ENCODE data around the gene MYO5A. TPM values are rescaled to one million over a fixed set of nuclear protein-coding genes. Genes with fewer than 3 reads are reported as not detected.
"Not testable (repeated sequence)": the region's sequence is repeated elsewhere in the genome, so short reads cannot be mapped to it uniquely, and the experiment has no call there.

The MYO5A gene
- polyA plus RNA-seq, 1 donor (not counting 4 experiments of a cell fraction or from before 2014, with no cell fraction given): 53.8 TPM

GRCh38 chr15:52575072-52575471, 46.4 kb upstream of the MYO5A start:
- H3K4me2 ChIP-seq (ENCODE audit: control insufficient read depth, extremely low read depth, insufficient read depth, low read depth, low read length): no peak overlapping the region
- no peaks in the 10 kb centered on the region for H3K79me2 ChIP-seq (ENCODE audit: control insufficient read depth, insufficient read depth, low read length)
- no peaks in the 10 kb centered on the region for H3K9me3 ChIP-seq (ENCODE audit: control insufficient read depth, low read depth, low read length)
- no peaks in the 10 kb centered on the region for H3K9me1 ChIP-seq (ENCODE audit: control insufficient read depth, extremely low read depth, insufficient read depth, low read length)
- H3K9ac ChIP-seq (ENCODE audit: control insufficient read depth, extremely low read depth, insufficient read depth, low read length): no peak overlapping the region
- TF ChIP-seq CTCF (optimal IDR thresholded peaks at IDR 0.05 in 1 of 3, IDR thresholded peaks at IDR 0.05 in 1 of 3, conservative IDR thresholded peaks at IDR 0.05 in 1 of 3; ENCODE audit: extremely low read depth in 1 of 3, insufficient read depth in 2 of 3, low read length in 3 of 3) (no peak), EZH2 (IDR thresholded peaks at IDR 0.05; ENCODE audit: low read length) (no peak)
- dilution Hi-C loops (cut with MboI; ENCODE audit: extremely low pct_ligation_motif_present, low sequenced_read_pairs): no loop called here
- H3K4me1 ChIP-seq (ENCODE audit: control insufficient read depth, extremely low read depth, insufficient read depth, low read length): no peaks in the 10 kb centered on the region
- H4K20me1 ChIP-seq (ENCODE audit: control insufficient read depth, extremely low read depth, insufficient read depth, low read length): no peaks in the 10 kb centered on the region
- H2AFZ ChIP-seq (ENCODE audit: control insufficient read depth, low read length): no peak overlapping the region
- H3K27me3 ChIP-seq (ENCODE audit: control insufficient read depth, extremely low read depth, insufficient read depth, low read length): no peaks in the 10 kb centered on the region
- no peaks in the 10 kb centered on the region for H3K36me3 ChIP-seq (ENCODE audit: control insufficient read depth in 2 of 2, extremely low read depth in 1 of 2, insufficient read depth in 2 of 2, low read length in 2 of 2)
- DNase-seq (ENCODE audit: low read depth, low spot score): no peak
- no peak for FAIRE-seq
- H3K27ac ChIP-seq (ENCODE audit: control insufficient read depth, insufficient read depth, low read length): no peak overlapping the region
- H3K4me3 ChIP-seq (ENCODE audit: control insufficient read depth in 2 of 3, extremely low read depth in 1 of 3, insufficient read depth in 2 of 3, low read depth in 1 of 3, low read length in 3 of 3): no peak overlapping the region

GRCh38 chr15:52574623-52575022, 45.9 kb upstream of the MYO5A start:
- H3K27me3 ChIP-seq (ENCODE audit: control insufficient read depth, extremely low read depth, insufficient read depth, low read length); H4K20me1 ChIP-seq (ENCODE audit: control insufficient read depth, extremely low read depth, insufficient read depth, low read length); H3K9ac ChIP-seq (ENCODE audit: control insufficient read depth, extremely low read depth, insufficient read depth, low read length); H3K9me1 ChIP-seq (ENCODE audit: control insufficient read depth, extremely low read depth, insufficient read depth, low read length); FAIRE-seq; dilution Hi-C loops (cut with MboI; ENCODE audit: extremely low pct_ligation_motif_present, low sequenced_read_pairs); H3K79me2 ChIP-seq (ENCODE audit: control insufficient read depth, insufficient read depth, low read length); H2AFZ ChIP-seq (ENCODE audit: control insufficient read depth, low read length); H3K4me3 ChIP-seq (ENCODE audit: control insufficient read depth in 2 of 3, extremely low read depth in 1 of 3, insufficient read depth in 2 of 3, low read depth in 1 of 3, low read length in 3 of 3); H3K27ac ChIP-seq (ENCODE audit: control insufficient read depth, insufficient read depth, low read length); DNase-seq (ENCODE audit: low read depth, low spot score); H3K36me3 ChIP-seq (ENCODE audit: control insufficient read depth in 2 of 2, extremely low read depth in 1 of 2, insufficient read depth in 2 of 2, low read length in 2 of 2); H3K4me2 ChIP-seq (ENCODE audit: control insufficient read depth, extremely low read depth, insufficient read depth, low read depth, low read length); H3K4me1 ChIP-seq (ENCODE audit: control insufficient read depth, extremely low read depth, insufficient read depth, low read length); H3K9me3 ChIP-seq (ENCODE audit: control insufficient read depth, low read depth, low read length): not testable (repeated sequence)
